Common myeloid progenitor, CD34-positive (primary cell): ENCODE measurements around the gene CNPY1.
"Not testable (repeated sequence)": the region's sequence is repeated elsewhere in the genome, so short reads cannot be mapped to it uniquely, and the experiment has no call there.

ENCODE experiments used
- CTCF ChIA-PET: fragments of 350-600 bp; sonication (Branson Sonifier 250); formaldehyde crosslinking; loops from one replicate; lab custom pipeline; 2021; ENCODE audit warnings: antibody characterized with exemption; lab: Charles Lee
- POLR2A ChIA-PET: fragments of 350-600 bp; sonication (Branson Sonifier 250); formaldehyde crosslinking; loops from one replicate; lab custom pipeline; 2021; ENCODE audit warnings: antibody characterized with exemption; lab: Charles Lee
- DNase-seq, 3 donors: peaks; one replicate each; pipeline versions ENCODE4 v3.0.0 to v3.0.0-alpha.2; 2013
- H3K27ac ChIP-seq, 2 experiments: 1 replicate in 1 of 2; 2 replicates in 1 of 2; pipeline ENCODE4 v1.7.0; 2013; ENCODE audit warnings: inconsistent platforms in 2 of 2, low read length in 2 of 2, mild to moderate bottlenecking in 2 of 2, low read depth in 1 of 2, moderate library complexity in 1 of 2; ENCODE audit not compliant: severe bottlenecking in 2 of 2, insufficient read depth in 1 of 2, poor library complexity in 1 of 2
- H3K27me3 ChIP-seq, 5 experiments: replicated peaks in 2 of 5; 1 replicate in 3 of 5; 2 replicates in 2 of 5; pipeline versions ENCODE4 v1.6.1 to v1.7.0; 2013; ENCODE audit warnings: low read length in 4 of 5, mild to moderate bottlenecking in 2 of 5, moderate library complexity in 2 of 5, inconsistent platforms in 1 of 5; ENCODE audit not compliant: insufficient read depth in 5 of 5, control insufficient read depth in 4 of 5
- H3K36me3 ChIP-seq, 4 experiments: 1 replicate in 2 of 4; 2 replicates in 2 of 4; pipeline versions ENCODE4 v1.6.1 to v1.7.0; 2013; ENCODE audit warnings: low read length in 3 of 4, control low read depth in 1 of 4, mild to moderate bottlenecking in 1 of 4; ENCODE audit not compliant: control insufficient read depth in 4 of 4, insufficient read depth in 4 of 4
- H3K4me1 ChIP-seq, 4 experiments: 1 replicate in 3 of 4; 2 replicates in 1 of 4; pipeline versions ENCODE4 v1.6.1 to v1.7.1; 2013; ENCODE audit warnings: low read length in 3 of 4, mild to moderate bottlenecking in 3 of 4, control low read depth in 1 of 4, inconsistent platforms in 1 of 4, moderate library complexity in 1 of 4; ENCODE audit not compliant: control insufficient read depth in 4 of 4, insufficient read depth in 4 of 4; ENCODE audit errors: control extremely low read depth in 1 of 4
- H3K4me3 ChIP-seq, 7 experiments: 1 replicate in 4 of 7; 2 replicates in 3 of 7; pipeline versions ENCODE4 v1.5.1 to v1.7.0; 2013; ENCODE audit warnings: mild to moderate bottlenecking in 7 of 7, low read length in 6 of 7, moderate library complexity in 6 of 7, inconsistent platforms in 2 of 7, low read depth in 2 of 7, control low read depth in 1 of 7; ENCODE audit not compliant: insufficient read depth in 4 of 7, control insufficient read depth in 1 of 7; ENCODE audit errors: extremely low read depth in 1 of 7
- H3K9me3 ChIP-seq, 5 experiments: 1 replicate in 4 of 5; 2 replicates in 1 of 5; pipeline versions ENCODE4 v1.6.1 to v1.7.1; 2013; ENCODE audit warnings: low read length in 4 of 5, mild to moderate bottlenecking in 2 of 5, inconsistent platforms in 1 of 5, low read depth in 1 of 5, moderate library complexity in 1 of 5; ENCODE audit not compliant: control insufficient read depth in 4 of 5, insufficient read depth in 2 of 5; ENCODE audit errors: control extremely low read depth in 1 of 5
- WGBS: methylation state at CpG from one replicate; pipeline ENCODE4 v1.1.5; 2013; ENCODE audit not compliant: insufficient coverage; 5-methylcytosine and 5-hydroxymethylcytosine counted together

The CNPY1 gene

DNA sequence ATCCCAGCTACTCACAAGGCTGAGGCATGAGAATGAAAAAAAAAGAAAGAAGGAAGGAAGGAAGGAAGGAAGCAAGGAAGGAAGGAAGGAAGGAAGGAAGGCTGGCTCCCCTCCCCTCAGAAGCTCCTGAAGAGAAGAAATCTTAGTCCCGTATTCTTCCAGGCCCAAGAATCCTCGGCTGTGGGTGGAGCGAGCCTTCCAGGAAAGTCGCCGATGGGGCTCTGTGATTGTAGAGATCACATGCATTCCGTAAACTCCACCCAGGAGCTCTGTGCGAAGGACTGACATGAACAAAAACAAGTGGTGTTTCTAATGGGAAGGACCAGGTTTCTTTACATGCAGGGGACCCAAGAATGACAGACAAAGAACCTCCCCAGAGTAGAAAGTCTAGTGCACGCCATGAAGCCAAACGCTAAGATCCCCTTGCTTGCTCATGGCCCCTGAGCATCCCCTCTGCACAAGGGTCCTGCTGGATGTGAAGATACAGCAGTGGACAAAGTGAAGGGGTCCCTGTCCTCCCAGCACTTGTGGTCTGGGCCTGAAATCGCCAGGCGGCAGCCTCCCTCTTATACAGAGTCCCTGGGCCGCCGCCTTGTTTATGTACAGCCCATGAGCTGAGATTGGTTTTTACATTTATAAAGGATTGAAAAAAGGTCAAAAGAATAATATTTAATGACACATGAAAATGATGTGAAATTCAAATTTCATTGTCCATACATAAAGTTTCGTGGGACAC lies 25.2 kb downstream of the CNPY1 start:
- DNase-seq = no peak
- H3K4me3 ChIP-seq = no peak overlapping the region
- no peaks in the 10 kb centered on the region for H3K9me3 ChIP-seq
- no peaks in the 10 kb centered on the region for H3K4me1 ChIP-seq
- 83% methylated on average over 10 of the region's 14 CpGs for WGBS
- no peaks in the 10 kb centered on the region for H3K36me3 ChIP-seq
- H3K27ac ChIP-seq = no peak overlapping the region
- POLR2A ChIA-PET = no interaction called here
- CTCF ChIA-PET = interaction anchor here (0.8 kb wide), 1 partner anchor 20 kb away, joined by 3 read pairs; no protein-coding TSS in a partner anchor
- peaks cover 11 to 95% (median 15%) of the 10 kb centered on the region in 5 experiments for H3K27me3 ChIP-seq

DNA sequence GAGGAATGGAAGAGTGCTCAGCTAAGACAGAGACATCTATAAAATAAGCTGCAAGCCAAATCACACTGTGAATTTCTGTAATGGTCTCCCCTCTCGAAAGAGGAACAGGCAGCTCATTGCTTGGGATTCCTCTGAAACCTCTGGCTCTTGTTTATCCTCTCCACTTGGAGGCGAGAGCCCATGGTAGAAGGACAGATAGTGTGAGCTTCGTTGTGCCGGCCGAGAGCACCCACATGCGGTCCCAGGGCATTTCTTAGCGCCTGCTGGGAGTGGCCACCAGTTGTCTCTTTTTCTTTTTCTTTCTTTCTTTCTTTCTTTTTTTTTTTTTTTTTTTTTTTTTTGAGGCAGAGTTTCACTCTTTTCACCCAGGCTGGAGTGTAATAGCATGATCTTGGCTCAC lies 26.2 kb downstream of the CNPY1 start:
- H3K36me3 ChIP-seq = no peaks in the 10 kb centered on the region
- no peaks in the 10 kb centered on the region for H3K4me1 ChIP-seq
- no peak overlapping the region for H3K4me3 ChIP-seq
- ChIA-PET CTCF (no interaction called here), POLR2A (no interaction called here)
- DNase-seq = no peak
- H3K27me3 ChIP-seq = peaks cover 5 to 97% (median 15%) of the 10 kb centered on the region in 5 experiments
- 86% methylated on average over 2 of the region's 7 CpGs for WGBS
- H3K27ac ChIP-seq = no peak overlapping the region
- H3K9me3 ChIP-seq = no peaks in the 10 kb centered on the region

DNA sequence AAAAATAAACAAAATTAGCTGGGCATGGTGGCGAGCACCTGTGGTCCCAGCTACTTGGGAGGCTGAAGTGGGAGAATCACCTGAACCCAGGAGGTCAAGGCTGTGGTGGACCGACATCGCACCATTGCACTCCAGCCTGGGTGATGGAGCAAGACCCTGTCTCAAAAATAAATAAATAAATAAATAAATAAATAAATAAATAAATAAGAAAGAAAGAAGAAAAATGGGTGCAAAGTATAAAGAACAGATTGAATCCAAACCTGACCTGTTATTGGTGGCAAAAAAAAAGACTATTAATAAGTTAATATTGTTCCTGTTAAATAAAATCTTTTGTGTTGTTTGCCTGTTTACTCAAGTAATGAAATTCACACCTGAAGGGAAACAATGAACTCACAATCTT lies 27.0 kb downstream of the CNPY1 start:
- H3K9me3 ChIP-seq, DNase-seq, H3K36me3 ChIP-seq, H3K4me1 ChIP-seq, CTCF ChIA-PET, H3K27ac ChIP-seq, POLR2A ChIA-PET, H3K4me3 ChIP-seq: not testable (repeated sequence)
- 80% methylated on average over 1 of the region's 3 CpGs for WGBS
- peaks cover 5 to 95% (median 15%) of the 10 kb centered on the region in 5 experiments for H3K27me3 ChIP-seq

DNA sequence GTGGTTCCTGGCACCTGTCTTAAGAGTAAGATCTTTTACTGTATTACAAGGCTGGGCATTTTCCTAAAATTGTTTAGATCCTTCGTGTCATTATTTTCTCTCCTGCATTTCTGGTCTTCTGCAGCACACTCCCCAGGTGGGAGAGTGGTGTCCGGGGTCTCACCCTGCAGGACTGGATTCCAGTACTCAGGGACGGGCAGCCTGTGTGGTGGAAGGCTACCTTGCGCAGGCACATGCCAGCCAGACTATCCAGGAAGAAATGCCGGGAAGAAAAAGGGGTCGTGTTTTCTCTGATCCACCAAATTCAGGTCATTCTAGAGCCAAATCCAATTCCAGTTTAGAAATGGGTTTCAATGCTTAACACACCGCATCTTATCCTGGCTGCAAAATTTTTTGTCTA lies 27.7 kb downstream of the CNPY1 start:
- DNase-seq = no peak
- Histone ChIP-seq H3K9me3 (no peaks in the 10 kb centered on the region), H3K4me1 (no peaks in the 10 kb centered on the region), H3K36me3 (no peaks in the 10 kb centered on the region), H3K4me3 (no peak overlapping the region), H3K27ac (no peak overlapping the region), H3K27me3 (peaks cover 5 to 95% (median 13%) of the 10 kb centered on the region in 5 experiments)
- 90% methylated on average over 6 of the region's 7 CpGs for WGBS
- ChIA-PET POLR2A (no interaction called here), CTCF (no interaction called here)

DNA sequence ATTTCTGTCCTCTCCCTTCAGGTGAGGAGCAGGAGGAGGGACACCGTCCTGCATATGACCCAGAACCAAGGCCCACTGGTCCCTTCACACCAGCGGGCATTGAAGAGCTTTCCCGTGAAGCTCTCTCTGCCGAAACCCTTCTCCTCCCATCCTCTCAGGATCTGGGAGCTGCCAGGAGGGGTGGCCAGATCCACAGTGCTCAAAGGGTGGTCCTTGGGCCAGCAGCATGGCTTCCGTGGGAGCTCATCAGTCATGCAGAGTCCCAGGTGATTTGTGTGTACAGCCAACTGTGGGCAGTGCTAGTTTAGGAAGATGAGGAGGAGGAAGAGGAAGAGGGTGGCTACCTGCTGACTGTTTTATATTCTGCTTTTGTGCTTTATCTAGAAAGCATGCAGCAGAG lies 28.4 kb downstream of the CNPY1 start:
- POLR2A ChIA-PET = no interaction called here
- H3K4me1 ChIP-seq = no peaks in the 10 kb centered on the region
- no peak overlapping the region for H3K27ac ChIP-seq
- no peak for DNase-seq
- CTCF ChIA-PET = no interaction called here
- H3K9me3 ChIP-seq = no peaks in the 10 kb centered on the region
- WGBS = 78% methylated on average over 4 of the region's 5 CpGs
- H3K36me3 ChIP-seq = no peaks in the 10 kb centered on the region
- H3K27me3 ChIP-seq = peaks cover 7 to 95% (median 16%) of the 10 kb centered on the region in 5 experiments
- no peak overlapping the region for H3K4me3 ChIP-seq

DNA sequence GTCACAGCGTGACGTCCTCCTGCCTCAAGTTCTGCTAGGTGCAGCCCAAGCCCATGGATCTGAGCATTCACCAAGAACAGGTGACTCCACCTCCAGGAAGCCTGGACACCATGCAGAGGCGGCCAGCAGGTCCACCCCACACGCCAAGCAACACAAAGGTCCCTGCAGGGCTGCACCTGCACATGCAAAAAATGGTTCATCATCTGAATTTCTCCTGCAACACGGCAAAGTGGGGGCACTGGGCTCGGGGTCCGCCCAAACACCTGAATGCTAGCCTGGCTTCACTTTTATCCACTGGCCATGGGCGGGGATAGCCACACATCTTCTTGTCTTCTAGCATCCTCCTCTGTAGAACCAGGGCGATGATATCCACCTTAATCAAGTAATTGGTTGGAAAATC lies 28.9 kb downstream of the CNPY1 start:
- Histone ChIP-seq H3K9me3 (no peaks in the 10 kb centered on the region), H3K4me1 (no peaks in the 10 kb centered on the region), H3K4me3 (no peak overlapping the region), H3K27ac (no peak overlapping the region), H3K27me3 (peaks cover 11 to 95% (median 20%) of the 10 kb centered on the region in 5 experiments), H3K36me3 (no peaks in the 10 kb centered on the region)
- ChIA-PET POLR2A (no interaction called here), CTCF (no interaction called here)
- DNase-seq = no peak
- 88% methylated on average over 8 of the region's 9 CpGs for WGBS

DNA sequence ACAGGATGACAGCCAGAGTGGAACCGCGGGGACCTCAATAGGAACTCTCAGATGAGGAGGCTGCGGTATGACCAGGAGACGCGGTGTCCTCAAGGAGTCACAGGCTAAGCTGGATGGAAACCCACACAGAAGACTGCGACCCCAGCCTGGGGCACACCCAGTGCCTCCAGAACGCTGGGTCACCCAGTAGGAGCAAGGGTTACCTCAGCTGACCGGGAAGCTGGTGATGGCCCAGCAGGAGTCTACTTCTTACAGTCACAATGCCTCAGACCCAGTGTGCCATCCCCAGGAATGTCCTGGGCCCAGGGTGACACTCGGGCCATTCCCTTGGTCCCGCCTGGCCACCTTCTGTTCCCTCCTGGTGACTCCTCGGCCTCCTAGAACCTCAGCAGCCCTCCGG lies 29.9 kb downstream of the CNPY1 start:
- no peak overlapping the region for H3K27ac ChIP-seq
- ChIA-PET CTCF (no interaction called here), POLR2A (no interaction called here)
- H3K27me3 ChIP-seq = peaks cover 17 to 95% (median 22%) of the 10 kb centered on the region in 5 experiments
- no peak overlapping the region for H3K4me3 ChIP-seq
- no peaks in the 10 kb centered on the region for H3K4me1 ChIP-seq
- H3K36me3 ChIP-seq = no peaks in the 10 kb centered on the region
- no peaks in the 10 kb centered on the region for H3K9me3 ChIP-seq
- no peak for DNase-seq
- 91% methylated on average over 12 of the region's 12 CpGs for WGBS
